HG02981 (cell line): ENCODE data around the gene HSD3B1.

Experiments
- ATAC-seq: cut with Tn5 transposase; IDR thresholded peaks from one replicate; pipeline ENCODE4 v1.9.1; 2021; ENCODE audit warnings: mild to moderate bottlenecking, moderate library complexity; ENCODE audit not compliant: unreplicated experiment

The HSD3B1 gene

GRCh38 chr1:119506941-119507340, at the start of gene HSD3B1:
TSS of gene HSD3B1 (plus strand) at chr1:119507210. CDS start at chr1:119507477, 267 bp downstream.
- ATAC-seq = no peak

GRCh38 chr1:119462964-119463363, 44.0 kb upstream of the HSD3B1 start:
- ATAC-seq = no peak

GRCh38 chr1:119463569-119463968, 43.4 kb upstream of the HSD3B1 start:
- ATAC-seq = no peak

GRCh38 chr1:119466445-119466844, 40.6 kb upstream of the HSD3B1 start:
- no peak for ATAC-seq

- ATAC-seq = no peak
Measured at GRCh38 chr1:119467219-119467618, 39.8 kb upstream of the HSD3B1 start.

GRCh38 chr1:119467857-119468668, 38.9 kb upstream of the HSD3B1 start:
- ATAC-seq = no peak

- no peak for ATAC-seq
Measured at GRCh38 chr1:119469741-119470140, 37.3 kb upstream of the HSD3B1 start.

GRCh38 chr1:119470377-119470776, 36.6 kb upstream of the HSD3B1 start:
- no peak for ATAC-seq

- no peak for ATAC-seq
Measured at GRCh38 chr1:119470958-119471357, 36.1 kb upstream of the HSD3B1 start.

- ATAC-seq = no peak
Measured at GRCh38 chr1:119471566-119471965, 35.4 kb upstream of the HSD3B1 start.

GRCh38 chr1:119472080-119472818, 34.8 kb upstream of the HSD3B1 start:
- no peak for ATAC-seq

GRCh38 chr1:119472819-119473175, 34.2 kb upstream of the HSD3B1 start:
- ATAC-seq = no peak

GRCh38 chr1:119475866-119476439, 31.1 kb upstream of the HSD3B1 start:
- ATAC-seq = peak; percentile 70

- ATAC-seq = no peak
Measured at GRCh38 chr1:119477710-119478109, 29.3 kb upstream of the HSD3B1 start.

GRCh38 chr1:119480175-119480574, 26.8 kb upstream of the HSD3B1 start:
- ATAC-seq = no peak

GRCh38 chr1:119481951-119482350, 25.1 kb upstream of the HSD3B1 start:
- ATAC-seq = no peak

- no peak for ATAC-seq
Measured at GRCh38 chr1:119482517-119483425, 24.2 kb upstream of the HSD3B1 start.

GRCh38 chr1:119483441-119484200, 23.4 kb upstream of the HSD3B1 start:
- ATAC-seq = no peak

- no peak for ATAC-seq
Measured at GRCh38 chr1:119485201-119485600, 21.8 kb upstream of the HSD3B1 start.

GRCh38 chr1:119488216-119488615, 18.8 kb upstream of the HSD3B1 start:
- no peak for ATAC-seq
